ENCODE results near the gene VAPB. TPM values are rescaled to one million over a fixed set of nuclear protein-coding genes. Genes with fewer than 3 reads are reported as not detected.
"Not testable (repeated sequence)": the region's sequence is repeated elsewhere in the genome, so short reads cannot be mapped to it uniquely, and the experiment has no call there.

VAPB gene
- total RNA-seq, 6 experiments from 2014 or later: 48.9 to 57.4 (median 54.5) TPM

DNA sequence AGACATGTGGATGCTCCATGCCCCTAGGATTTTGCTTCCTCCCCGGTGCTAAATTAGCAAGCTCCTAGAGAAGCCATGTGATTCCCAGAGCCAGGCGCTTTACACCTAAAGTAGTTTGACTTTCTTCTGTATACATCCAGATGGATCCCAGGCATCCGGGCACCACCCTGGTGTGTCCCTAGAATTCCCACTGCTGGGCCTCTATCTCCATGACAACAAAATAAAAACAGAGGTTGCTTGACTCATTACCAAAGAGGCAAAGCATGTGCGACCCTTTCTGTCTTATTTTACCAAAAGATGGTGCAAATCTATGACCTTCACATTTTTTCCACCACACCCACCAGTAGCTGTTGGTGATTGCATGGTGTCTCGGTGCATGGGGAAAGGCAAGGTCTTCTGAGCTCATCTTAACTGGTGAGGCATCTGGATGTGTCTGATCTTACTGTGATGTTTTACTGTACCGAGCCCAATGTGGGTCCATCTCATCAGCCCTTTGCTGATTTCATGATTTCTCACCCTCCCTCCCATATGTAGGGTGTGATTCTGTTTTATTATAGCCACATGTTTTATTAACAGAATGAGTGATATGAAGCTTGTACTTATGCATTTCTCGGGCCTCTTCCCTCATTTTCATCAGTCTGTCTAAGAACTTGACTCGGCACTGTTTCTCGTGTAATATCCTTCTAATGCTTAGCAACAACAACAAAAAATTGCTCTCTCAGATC lies 27.4 kb upstream of the VAPB start:
- no peak overlapping the region for H3K4me3 Mint-ChIP-seq
- peak overlapping the region; percentile 73 for H3K27ac Mint-ChIP-seq
- peaks cover 34% of the 10 kb centered on the region for H3K36me3 Mint-ChIP-seq (ENCODE audit: low read depth)
- DNase-seq: peak; percentile 70
- peaks cover 13% of the 10 kb centered on the region for H3K4me1 Mint-ChIP-seq (ENCODE audit: low read depth)
- TF ChIP-seq, protein P1, sequence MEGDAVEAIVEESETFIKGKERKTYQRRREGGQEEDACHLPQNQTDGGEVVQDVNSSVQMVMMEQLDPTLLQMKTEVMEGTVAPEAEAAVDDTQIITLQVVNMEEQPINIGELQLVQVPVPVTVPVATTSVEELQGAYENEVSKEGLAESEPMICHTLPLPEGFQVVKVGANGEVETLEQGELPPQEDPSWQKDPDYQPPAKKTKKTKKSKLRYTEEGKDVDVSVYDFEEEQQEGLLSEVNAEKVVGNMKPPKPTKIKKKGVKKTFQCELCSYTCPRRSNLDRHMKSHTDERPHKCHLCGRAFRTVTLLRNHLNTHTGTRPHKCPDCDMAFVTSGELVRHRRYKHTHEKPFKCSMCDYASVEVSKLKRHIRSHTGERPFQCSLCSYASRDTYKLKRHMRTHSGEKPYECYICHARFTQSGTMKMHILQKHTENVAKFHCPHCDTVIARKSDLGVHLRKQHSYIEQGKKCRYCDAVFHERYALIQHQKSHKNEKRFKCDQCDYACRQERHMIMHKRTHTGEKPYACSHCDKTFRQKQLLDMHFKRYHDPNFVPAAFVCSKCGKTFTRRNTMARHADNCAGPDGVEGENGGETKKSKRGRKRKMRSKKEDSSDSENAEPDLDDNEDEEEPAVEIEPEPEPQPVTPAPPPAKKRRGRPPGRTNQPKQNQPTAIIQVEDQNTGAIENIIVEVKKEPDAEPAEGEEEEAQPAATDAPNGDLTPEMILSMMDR (IDR thresholded peaks at IDR 0.05): no peak
- no peaks in the 10 kb centered on the region; the same call in 1 of the 2 replicates for H3K27me3 Mint-ChIP-seq (ENCODE audit: insufficient read depth)
- H3K9me3 Mint-ChIP-seq: no peaks in the 10 kb centered on the region

DNA sequence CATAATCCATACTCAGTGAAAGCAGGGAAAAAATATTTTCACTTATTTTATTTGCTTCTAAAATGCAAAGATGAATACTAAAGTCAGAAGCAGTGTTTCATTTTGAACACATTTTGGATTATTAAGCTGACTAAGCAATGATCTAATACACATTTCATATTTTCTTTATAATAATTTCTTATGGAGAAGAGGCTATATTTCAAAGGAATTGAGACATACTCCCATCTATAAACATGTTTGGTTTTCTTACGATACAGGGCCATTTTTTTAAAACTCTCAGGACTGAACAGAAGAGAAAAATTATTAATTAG lies 26.9 kb upstream of the VAPB start:
- TF ChIP-seq, protein P1 (IDR thresholded peaks at IDR 0.05): no peak
- peaks cover 13% of the 10 kb centered on the region for H3K4me1 Mint-ChIP-seq (ENCODE audit: low read depth)
- no peak for DNase-seq
- no peaks in the 10 kb centered on the region for H3K9me3 Mint-ChIP-seq
- peaks cover 28% of the 10 kb centered on the region for H3K36me3 Mint-ChIP-seq (ENCODE audit: low read depth)
- no peaks in the 10 kb centered on the region; the same call in 1 of the 2 replicates for H3K27me3 Mint-ChIP-seq (ENCODE audit: insufficient read depth)
- peak overlapping the region; percentile 73 for H3K27ac Mint-ChIP-seq
- no peak overlapping the region for H3K4me3 Mint-ChIP-seq

DNA sequence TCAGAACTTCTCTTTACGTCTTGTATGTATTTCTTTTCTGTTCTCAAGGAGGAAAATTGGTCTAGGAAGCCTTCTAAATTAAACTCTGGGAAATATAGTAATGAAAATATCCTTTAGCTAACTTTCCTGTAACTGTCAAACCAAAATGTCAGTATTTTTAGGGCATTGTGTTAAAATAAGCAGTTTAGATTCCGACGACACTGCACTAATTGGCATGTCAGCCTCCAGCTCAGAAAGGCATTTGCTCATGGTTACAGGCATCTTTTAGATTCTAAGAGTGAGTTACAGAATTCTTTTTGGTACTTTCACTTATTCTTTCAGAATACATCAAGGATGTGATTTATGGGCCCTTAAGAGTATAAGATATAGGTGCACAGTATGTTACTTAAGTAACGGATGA lies 26.1 kb upstream of the VAPB start:
- Mint-ChIP-seq H3K27ac (peak overlapping the region; percentile 8; the same call in 1 of the 2 replicates), H3K4me1 (ENCODE audit: low read depth) (peaks cover 13% of the 10 kb centered on the region), H3K27me3 (ENCODE audit: insufficient read depth) (no peaks in the 10 kb centered on the region; the same call in 1 of the 2 replicates), H3K9me3 (no peaks in the 10 kb centered on the region), H3K4me3 (no peak overlapping the region), H3K36me3 (ENCODE audit: low read depth) (peaks cover 28% of the 10 kb centered on the region)
- TF ChIP-seq, protein P1 (IDR thresholded peaks at IDR 0.05): no peak
- DNase-seq: no peak

DNA sequence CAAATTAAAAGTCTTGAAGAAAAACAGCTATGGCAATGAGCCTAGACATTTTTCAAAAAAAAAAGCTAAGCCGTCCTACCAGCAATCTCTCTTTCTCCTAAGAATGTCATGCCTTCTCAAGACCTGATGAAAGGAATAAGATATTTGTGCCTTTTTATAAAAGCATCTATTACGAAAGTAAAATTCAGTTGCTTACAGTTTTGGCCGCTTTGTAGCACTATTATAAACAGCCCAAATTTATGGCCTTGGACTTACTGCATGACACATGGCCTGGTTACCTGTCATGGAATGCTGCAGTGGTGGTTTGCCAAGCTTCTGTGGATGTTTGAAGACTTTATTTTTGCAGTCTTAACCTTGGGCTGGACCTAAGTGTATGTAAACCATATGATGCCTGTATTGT lies 22.2 kb upstream of the VAPB start:
- TF ChIP-seq, protein P1 (IDR thresholded peaks at IDR 0.05): no peak
- Mint-ChIP-seq H3K4me1 (ENCODE audit: low read depth) (peaks cover 2% of the 10 kb centered on the region), H3K27ac (no peak overlapping the region), H3K36me3 (ENCODE audit: low read depth) (peaks cover 17% of the 10 kb centered on the region), H3K27me3 (ENCODE audit: insufficient read depth) (no peaks in the 10 kb centered on the region), H3K9me3 (no peaks in the 10 kb centered on the region), H3K4me3 (no peak overlapping the region)
- DNase-seq: no peak

DNA sequence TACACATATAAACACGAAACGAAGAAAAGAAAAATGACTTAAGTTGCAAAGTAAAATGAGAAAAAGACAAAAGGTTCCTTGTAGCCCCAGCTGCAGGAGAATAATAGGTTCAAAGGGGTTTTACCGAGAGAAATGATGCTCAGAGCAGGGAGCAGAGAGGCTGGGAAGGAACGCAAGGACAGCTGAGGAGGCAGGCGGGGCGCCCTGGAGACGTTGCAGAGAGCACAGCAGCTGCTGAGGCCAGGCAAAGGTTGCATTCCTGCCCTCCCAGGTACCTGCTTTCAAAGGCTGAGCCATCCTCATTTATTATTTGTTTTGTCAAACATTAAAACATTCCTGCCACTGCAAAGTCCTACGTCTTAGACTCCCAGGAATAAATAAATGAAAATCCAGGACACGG lies 16.2 kb upstream of the VAPB start:
- DNase-seq: no peak
- Mint-ChIP-seq H3K4me1 (ENCODE audit: low read depth) (peaks cover 5% of the 10 kb centered on the region; the same call in 1 of the 2 replicates), H3K9me3 (no peaks in the 10 kb centered on the region), H3K4me3 (no peak overlapping the region), H3K36me3 (ENCODE audit: low read depth) (no peaks in the 10 kb centered on the region), H3K27ac (no peak overlapping the region), H3K27me3 (ENCODE audit: insufficient read depth) (peaks cover 12% of the 10 kb centered on the region; the same call in 1 of the 2 replicates)
- TF ChIP-seq, protein P1 (IDR thresholded peaks at IDR 0.05): no peak

DNA sequence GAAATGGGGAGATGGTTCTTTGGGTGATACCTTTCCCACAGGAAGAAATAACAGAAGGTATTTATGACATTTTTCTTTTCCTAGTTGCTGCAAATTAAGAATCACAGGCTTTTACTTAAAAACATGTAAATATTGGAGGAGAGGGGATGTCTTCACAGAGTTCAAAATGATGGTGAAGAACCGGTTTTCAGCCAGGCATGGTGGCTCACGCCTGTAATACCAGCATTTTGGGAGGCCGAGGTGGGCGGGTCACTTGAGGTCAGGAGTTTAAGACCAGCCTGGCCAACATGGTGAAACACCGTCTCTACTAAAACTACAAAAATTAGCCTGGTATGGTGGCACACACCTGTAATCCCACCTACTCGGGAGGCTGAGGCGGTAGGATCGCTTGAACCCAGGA lies 15.7 kb upstream of the VAPB start:
- H3K36me3 Mint-ChIP-seq (ENCODE audit: low read depth); H3K27ac Mint-ChIP-seq: not testable (repeated sequence)

More for the DNA sequence above, 15.7 kb upstream of the VAPB start:
- DNase-seq; H3K4me1 Mint-ChIP-seq (ENCODE audit: low read depth); H3K9me3 Mint-ChIP-seq; H3K4me3 Mint-ChIP-seq: not testable (repeated sequence)
- peaks cover 16% of the 10 kb centered on the region; the same call in 1 of the 2 replicates for H3K27me3 Mint-ChIP-seq (ENCODE audit: insufficient read depth)
